A172 (cell line): ENCODE results near the gene CYP2A6. TPM values are rescaled to one million over a fixed set of nuclear protein-coding genes. Genes with fewer than 3 reads are reported as not detected.
A peak's percentile ranks its signal among the peaks of the same experiment; 100 is the strongest.
"Not testable (repeated sequence)": the region's sequence is repeated elsewhere in the genome, so short reads cannot be mapped to it uniquely, and the experiment has no call there.

Experiments used
- DNase-seq: peaks from one replicate; pipeline ENCODE4 v3.0.0-alpha.2; 2015; ENCODE audit warnings: low spot score
- total RNA-seq: library from RNA; depleted of rRNA; stranded (reverse); fragments of >200 nt; shearing (Covaris generic); gene quantifications from 2 replicates; pipeline ENCODE4 v1.2.3, GENCODE V29; 2014

The CYP2A6 gene
- total RNA-seq, 1 experiment from 2014 or later = not detected

DNA sequence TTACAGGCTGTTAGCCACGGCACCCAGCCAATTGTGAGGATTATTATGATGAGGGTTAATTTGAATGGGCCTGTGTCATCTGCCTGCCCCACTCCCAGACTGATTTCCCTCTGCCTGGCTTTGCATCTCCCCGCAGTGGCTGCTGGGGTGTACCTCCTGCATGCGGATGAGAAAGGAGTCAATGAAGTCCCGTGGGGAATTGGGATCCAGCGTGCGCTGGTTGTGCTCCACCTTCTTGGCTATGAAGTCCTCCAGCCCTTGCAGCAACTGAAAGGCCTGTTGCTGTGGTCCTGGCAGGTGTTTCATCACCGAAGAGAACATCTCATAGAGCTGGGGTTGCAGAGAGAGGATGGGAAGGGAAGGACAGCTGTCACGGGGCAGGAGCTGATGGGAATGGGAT is 3.5 kb downstream of the CYP2A6 start:
- not testable (repeated sequence) for DNase-seq

DNA sequence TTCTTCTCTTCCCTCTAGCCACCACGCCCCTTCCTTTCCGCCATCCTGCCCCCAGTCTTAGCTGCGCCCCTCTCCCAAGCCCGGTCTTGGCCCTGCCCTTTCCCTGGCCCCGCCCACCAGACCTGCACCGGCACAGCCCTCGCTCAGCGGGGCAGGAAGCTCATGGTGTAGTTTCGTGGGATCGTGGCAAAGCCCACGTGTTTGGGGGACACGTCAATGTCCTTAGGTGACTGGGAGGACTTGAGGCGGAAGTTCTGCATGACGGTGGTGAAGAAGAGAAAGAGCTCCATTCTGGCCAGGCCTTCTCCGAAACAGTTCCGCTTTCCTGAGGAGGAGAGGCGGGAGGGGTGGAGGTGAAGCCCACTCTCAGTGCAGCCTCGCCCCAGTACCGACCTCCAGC is 6.6 kb downstream of the CYP2A6 start:
- DNase-seq = not testable (repeated sequence)

DNA sequence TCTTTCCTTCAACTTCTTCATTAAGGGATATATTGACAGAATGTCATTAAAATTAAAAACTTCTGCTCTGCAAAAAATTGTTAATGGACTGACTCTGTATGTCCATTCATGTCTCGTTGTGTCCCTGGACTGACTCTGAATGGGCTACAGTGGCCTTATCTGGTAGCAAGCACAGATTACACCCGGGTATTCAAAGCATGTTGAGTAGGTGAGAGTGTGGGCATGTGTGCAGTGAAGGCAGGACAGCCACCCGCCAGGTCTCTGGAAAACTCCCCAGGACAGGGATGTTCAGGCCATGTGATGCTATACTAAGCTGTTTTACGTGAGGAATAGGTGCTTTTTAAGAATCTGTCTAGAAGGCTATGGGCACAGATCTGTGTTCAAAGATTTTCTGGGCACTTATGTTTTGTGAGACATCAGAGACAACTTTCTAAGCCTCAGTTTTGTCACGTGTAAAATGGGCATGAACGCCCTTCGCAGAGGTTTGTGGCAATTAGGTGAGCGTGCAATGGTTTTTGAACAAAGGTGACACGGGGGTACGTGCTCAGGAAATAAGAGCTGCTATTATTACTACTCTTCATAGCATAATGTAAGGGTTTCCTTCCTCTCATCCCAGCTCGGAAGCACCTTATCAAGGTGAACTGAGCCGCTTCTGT is 7.1 kb downstream of the CYP2A6 start:
- not testable (repeated sequence) for DNase-seq

DNA sequence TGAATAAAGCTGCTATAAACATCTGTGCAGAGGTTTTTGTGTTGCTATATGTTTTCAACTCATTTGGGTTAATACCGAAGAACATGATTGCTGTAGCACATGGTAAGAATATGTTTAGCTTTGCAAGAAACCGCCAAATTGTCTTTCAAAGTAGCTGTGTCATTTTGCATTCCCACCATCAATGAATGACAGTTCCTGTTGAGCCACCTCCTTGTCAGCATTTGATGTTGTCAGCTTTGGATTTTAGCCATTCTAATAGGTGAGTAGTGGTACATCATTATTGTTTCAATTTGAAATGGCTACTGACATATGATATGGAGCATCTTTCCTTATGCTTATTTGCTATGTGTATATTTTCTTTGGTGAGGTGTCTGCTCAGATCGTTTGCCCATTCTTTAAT is 8.2 kb downstream of the CYP2A6 start:
- DNase-seq = not testable (repeated sequence)

DNA sequence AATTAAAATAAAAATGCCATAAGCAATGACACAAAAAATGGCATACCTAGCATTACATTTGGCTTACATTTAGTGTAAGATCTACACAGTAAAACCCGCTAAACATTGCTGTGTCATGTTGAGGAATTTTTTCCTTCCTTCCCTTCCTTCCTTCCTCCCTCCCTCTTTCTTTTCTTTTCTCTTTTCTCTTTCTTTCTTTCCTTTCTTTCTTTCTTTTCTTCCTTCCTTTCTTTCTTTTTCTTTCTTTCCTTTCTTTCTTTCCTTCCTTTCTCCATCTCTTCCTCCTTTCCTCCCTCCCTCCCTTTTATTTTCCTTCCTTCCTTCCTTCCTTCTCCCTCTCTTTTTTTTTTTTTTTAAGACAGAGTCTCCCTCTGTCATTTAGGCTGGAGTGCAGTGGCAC is 11.8 kb downstream of the CYP2A6 start:
- not testable (repeated sequence) for DNase-seq

DNA sequence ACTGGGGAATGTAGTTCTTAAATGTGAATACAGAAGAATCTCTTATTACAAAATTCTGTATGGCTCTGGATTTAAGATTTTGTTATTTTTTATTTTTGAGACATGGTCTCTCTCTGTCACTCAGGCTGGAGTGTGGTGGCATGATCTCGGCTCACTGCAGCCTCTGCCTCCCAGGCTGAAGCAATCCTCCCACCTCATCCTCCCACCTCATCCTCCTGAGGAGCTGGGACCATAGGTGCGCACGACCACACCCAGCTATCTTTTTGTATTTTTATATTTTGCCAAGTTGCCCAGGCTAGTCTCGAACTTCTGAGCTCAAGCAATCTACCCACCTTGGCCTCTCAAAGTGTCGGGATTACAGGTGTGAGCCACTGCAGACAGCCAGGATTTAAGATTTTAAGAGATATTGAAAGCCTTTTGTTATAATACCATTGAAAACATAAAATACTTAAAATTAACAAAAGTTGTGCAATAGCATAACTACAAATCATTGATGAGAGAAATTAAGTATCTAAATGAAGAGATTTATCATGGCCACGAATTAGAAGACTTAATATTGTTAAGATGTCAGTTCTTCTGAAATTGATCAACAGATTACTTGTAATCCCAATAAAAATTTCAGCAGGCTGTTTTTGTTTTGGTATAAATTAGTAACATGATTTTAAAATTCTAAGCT is 13.4 kb downstream of the CYP2A6 start:
- DNase-seq = no peak

DNA sequence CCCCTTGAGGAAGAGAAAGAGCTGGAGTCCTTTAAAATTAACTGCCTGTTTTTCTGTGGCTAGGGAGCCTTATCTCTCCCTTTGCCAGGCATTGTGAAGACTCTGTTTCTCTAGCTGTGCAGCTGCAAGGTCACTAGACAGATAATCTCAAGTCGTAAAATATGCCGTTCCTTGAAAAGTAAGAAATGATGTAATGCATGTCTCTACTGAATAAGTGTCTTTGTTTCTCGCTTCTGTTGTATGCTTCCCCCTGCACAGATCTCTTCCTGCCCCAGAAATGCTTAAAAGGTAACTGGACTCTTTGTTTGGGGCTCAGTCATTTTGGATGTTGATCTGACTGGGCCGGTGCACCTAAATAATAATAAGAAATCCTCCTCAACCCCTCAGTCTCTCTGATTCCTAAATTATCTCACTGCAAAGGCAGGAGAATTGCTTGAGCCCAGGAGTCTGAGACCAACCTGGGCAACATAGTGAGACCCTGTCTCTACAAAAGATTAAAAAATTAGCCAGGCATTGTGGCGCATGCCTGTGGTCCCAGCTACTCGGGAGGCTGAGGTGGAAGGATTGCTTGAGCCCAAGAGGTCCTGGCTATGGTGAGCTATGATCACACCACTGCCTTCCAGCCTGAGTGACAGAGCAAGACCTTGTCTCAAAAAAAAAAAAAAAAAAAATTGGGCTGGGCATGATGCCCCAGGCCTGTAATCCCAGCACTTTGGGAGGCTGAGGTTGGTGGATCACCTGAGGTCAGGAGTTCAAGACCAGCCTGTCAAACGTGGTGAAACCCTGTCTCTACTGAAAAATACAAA is 16.3 kb downstream of the CYP2A6 start:
- DNase-seq = not testable (repeated sequence)

DNA sequence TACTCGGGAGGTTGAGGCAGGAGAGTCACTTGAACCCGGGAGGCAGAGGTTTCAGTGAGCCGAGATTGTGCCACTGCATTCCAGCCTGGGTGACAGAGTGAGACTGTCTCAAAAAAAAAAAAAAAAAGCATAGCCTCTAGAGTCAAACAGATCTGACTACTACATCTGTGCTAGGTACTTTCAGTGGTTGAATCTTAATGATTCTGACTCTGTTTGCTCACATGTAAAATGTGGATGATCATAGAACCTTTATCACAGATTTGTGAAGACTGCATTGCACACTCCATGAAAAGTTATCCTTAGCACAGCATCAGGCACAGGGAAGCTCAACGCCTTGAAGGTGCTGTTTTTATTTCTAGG is 17.8 kb downstream of the CYP2A6 start:
- DNase-seq = not testable (repeated sequence)

DNA sequence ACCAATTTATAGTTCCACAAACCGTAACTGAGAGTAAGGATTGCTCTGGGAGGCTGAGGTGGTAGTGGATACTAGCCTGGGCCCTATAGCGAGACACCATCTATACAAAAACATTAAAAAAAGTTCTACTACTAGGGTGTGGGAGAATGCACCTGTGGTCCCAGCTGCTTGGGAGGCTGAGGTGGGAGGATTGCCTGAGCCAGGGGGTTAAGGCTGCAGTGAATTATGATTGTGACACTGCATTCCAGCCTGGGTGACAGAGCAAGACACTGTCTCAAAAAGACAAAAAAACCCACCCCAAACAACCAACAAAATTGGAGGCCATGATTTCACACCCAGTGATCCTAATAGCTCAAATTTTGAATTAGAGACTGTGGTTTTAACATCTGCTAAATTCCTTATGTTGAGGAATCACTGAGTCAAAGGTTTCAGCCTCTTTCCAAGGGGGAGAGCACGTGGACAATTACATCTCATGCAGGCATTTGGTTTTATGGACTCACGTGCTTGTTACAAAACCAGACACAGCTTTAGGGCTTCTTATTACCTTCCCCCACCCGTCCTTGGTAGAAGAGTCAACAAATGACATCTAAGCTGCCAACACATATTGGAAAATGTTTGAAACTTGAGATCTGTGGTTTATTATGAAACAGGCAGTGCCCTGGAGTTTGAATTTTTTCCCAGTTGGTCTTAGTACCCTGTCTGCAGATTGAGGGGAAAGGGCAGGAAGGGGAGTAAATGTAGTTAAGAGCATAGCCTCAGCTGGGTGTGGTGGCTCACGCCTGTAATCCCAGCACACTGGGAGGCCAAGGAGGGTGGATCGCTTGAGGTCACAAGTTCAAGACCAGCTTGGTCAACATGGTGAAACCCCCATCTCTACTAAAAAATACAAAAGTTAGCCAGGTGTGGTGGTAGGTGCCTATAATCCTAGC is 18.5 kb downstream of the CYP2A6 start:
- peak; percentile 92 for DNase-seq

DNA sequence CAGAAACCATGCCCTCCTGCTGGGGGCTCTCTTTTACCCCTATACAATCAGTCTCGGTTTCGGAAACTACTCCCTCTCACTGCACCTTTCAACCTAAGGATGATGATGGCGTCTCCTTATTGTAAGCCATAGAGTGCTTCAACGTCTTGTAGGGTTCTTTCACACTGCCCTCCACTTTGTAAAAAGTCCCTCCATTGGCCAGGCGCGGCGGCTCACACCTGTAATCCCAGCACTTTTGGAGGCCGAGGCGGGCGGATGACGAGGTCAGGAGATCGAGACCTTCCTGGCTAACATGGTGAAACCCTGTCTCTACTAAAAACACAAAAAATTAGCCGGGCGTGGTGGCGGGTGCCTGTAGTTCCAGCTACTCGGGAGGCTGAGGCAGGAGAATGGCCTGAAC is 19.5 kb downstream of the CYP2A6 start:
- not testable (repeated sequence) for DNase-seq

DNA sequence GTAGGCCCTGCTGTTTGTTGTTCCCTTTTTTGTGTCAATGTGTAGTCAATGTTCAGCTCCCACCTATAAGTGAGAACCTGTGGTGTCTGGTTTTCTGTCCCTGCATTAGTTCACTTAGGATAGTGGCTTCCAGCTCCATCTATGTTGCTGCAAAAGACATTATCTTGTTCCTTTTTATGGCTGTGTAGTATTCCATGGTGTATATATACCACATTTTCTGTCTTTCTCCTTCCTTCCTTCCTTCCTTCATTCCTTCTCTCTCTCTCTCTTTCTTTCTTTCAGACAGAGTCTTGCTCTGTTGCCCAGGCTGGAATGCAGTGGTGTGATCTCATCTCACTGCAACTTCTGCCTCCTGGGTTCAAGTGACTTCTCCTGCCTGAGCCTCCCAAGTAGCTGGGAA is 21.0 kb downstream of the CYP2A6 start:
- no peak for DNase-seq

DNA sequence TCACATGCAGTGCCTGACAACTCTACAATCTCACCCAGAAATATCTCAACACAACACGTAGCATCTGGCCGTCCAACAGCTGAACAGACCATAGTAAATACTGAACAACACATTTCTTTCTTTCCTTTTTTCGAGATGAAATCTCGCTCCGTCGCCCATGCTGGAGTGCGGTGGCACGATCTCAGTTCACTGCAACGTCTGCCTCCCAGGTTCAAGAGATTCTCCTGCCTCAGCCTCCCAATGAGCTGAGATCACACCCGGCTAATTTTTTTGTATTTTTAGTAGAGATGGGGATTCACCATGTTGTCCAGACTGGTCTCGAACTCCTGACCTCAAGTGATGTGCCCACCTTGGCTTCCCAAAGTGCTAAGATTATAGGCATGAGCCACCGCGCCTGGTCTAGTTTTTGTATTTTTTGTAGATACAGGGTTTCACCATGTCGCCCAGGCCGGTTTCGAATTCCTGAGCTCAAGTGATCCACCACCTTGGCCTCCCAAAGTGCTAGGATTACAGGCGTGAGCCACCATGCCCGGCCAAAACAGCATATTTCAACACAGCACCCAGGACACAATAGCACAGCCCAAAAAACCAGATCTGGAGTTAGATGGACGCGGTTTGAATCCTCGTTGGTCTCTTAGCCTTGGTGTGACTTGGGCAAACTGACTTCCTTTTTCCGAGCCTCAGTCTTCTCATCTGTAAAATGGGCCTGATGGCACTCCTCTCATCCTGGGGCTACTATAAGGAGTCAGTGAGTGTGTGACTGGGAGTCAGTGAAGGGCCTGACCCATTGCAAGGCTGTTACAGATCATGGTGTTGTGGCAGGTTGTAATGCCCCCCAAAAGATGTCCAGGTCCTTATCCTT is 22.6 kb downstream of the CYP2A6 start:
- no peak for DNase-seq

DNA sequence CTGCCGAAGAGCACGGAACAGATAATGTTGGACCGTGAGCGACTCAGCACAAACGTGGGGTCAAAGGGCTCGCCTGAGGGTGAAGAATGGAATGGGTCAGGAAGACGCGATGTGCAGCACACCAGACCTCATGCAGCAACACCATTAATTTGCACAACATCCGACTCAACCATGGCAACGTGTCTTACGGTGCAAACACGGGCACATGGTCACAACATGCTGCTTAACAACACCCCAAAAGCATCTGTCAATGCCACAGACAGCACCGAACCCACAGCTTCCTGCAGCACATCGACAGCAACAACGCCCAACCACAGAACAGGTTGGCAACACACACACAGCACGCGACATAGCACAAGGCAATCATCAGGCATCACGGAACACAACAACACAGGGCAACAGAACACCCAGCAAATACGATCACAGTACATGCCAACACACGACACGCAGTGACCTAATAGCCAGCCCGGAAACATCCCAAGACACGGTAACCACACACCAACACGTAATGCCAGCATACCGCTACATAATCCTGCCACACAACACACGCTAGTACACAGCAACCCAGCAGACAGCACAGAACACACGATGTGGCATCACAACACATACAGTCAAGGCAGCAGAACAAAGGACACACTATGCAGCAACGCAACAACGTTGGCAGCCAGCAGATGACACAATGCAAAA is 23.4 kb downstream of the CYP2A6 start:
- DNase-seq = not testable (repeated sequence)

DNA sequence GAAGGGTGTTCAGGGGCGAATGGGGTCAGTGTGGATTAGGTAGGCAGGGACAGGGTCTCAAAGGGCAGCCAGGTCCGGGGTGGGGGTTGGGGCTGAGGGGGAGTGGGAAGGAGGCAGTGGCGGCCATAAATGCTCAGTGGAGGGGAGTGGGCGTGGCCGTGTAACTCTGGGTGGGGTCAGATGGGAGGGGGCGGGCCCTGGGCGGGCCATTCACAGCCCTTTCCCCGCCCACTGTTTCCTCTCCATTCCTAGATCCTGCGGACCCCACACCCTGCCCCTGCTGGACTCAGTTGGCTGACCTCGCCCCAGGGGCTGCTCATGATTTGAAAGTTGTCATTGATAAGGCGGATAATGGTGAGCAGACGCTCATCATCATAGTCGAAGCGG is 23.9 kb downstream of the CYP2A6 start:
- not testable (repeated sequence) for DNase-seq

DNA sequence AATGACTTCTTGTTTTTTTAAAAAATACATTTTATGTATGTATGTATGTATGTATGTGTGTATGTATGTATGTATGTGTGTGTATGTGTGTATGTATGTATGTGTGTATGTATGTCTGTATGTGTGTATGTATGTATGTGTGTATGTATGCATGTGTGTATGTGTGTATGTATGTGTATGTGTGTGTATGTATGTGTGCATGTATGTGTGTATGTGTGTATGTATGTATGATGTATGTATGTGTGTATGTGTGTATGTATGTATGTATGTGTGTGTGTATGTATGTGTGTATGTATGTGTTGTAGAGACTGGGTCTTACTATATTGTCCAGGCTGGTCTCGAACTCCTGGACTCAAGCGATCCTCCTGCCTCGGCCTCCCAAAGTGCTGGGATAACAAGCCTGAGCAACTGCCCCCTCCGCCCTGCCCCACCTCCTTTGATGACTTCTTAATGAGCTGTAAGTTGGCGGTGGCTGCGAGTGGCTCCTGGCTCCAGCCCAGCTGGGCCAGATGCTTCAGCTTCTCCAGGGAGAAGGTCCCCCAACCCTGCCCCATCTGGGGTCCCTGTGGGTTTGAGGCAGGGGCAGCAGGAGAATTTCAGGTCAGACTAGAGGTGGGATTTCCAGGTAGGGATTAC is 24.7 kb downstream of the CYP2A6 start:
- not testable (repeated sequence) for DNase-seq

DNA sequence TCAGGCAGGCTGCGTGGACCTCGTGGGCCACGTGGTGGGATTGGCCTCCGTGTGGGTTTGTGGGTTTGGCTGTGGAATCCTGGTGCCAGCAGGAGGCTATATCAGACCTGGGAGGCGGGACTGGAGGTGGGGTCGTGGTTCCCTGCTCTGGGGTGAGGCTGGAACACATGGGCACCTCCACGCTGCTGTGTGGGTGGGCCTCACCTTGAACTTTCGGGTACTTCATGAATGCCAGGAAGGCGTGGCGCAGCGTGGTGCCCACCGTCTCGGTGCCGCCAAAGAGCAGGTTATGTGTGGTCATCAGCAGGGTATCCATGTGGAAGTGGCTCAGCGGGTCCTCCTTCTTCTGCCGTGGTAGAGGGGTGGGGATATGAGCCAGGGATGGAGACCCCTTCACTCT is 25.3 kb downstream of the CYP2A6 start:
- not testable (repeated sequence) for DNase-seq

DNA sequence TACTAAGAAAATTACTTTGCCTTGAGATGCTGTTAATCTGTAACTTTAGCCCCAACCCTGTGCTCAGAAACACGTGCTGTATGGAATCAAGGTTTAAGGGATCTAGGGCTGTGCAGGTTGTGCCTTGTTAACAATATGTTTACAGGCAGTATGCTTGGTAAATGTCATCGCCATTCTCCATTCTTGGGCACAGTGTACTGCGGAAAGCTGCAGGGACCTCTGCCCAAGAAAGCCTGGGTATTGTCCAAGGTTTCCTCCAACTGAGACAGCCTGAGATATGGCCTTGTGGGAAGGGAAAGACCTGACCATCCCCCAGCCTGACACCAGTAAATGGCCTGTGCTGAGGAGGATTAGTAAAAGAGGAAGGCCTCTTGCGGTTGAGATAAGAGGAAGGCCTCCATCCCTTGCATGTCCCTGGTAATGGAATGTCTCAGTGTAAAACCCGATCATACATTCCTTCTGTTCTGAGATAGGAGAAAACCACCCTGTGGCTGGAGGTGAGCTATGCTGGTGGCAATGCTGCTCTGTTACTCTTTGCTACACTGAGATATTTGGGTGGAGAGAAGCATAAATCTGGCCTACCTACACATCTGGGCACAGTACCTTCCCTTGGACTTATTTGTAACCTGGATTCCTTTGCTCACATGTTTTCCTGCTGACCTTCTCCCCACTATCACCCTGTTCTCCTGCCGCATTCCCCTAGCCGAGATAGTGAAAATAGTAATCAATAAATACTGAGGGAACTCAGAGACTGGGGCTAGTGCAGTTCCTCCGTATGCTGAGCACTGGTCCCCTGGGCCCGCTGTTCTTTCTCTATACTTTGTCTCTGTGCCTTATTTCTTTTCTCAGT is 27.3 kb downstream of the CYP2A6 start:
- DNase-seq = peak; percentile 81

DNA sequence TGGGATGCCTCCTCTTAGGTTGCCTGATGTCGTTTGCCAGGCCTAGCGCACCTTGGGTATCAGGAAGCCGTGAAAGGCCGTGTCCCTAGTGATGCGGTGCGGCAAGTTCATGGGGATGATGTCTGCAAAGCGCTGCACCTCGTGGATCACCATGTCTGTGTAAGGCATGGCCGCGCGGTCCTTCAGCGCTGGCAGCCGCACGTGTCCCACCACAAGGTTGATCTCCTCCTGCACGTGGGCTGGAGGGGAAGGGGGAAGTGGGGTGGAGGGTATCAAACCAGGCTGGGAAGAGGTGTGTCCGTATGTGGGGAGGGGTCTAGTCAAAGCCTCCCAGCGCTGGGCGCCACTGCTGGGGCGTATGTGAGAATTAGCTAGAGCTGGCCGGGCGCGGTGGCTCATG is 28.1 kb downstream of the CYP2A6 start:
- no peak for DNase-seq
